ENCODE data around the gene FHOD3. TPM values are rescaled to one million over a fixed set of nuclear protein-coding genes. Genes with fewer than 3 reads are reported as not detected.

Gene FHOD3
- total and polyA plus RNA-seq, 2 experiments from 2014 or later = 2.7 to 8.7 TPM

- peaks cover 16% of the 10 kb centered on the region for H3K9me3 Mint-ChIP-seq
- H3K36me3 Mint-ChIP-seq (ENCODE audit: low read depth) = peaks cover 15% of the 10 kb centered on the region
- no peaks in the 10 kb centered on the region for H4K20me1 ChIP-seq (replicated peaks; ENCODE audit: insufficient read depth)
- H3K9me2 ChIP-seq (ENCODE audit: insufficient read depth) = no peaks in the 10 kb centered on the region
- H3K4me3 Mint-ChIP-seq = no peak overlapping the region
- peaks cover 4% of the 10 kb centered on the region for H3K27me3 Mint-ChIP-seq (ENCODE audit: insufficient read depth, low read depth, poor library complexity)
- no peaks in the 10 kb centered on the region for H3K4me1 Mint-ChIP-seq
- H3K27ac Mint-ChIP-seq = no peak overlapping the region
- no peak overlapping the region for H2AFZ ChIP-seq
- TF ChIP-seq NANOG (IDR thresholded peaks at IDR 0.05; ENCODE audit: borderline replicate concordance) (no peak), CTCF (conservative IDR thresholded peaks at IDR 0.05; ENCODE audit: low read depth in 2 of 2) (no peak), ETS1 (IDR thresholded peaks at IDR 0.05) (no peak), EZH2 (IDR thresholded peaks at IDR 0.05; ENCODE audit: low read depth, unreplicated experiment) (no peak), REST (IDR thresholded peaks at IDR 0.05; ENCODE audit: unreplicated experiment) (no peak), JUNB (IDR thresholded peaks at IDR 0.05; ENCODE audit: unreplicated experiment) (no peak), STAT1 (IDR thresholded peaks at IDR 0.05; ENCODE audit: unreplicated experiment) (no peak), EZH2phosphoT487 (IDR thresholded peaks at IDR 0.05; ENCODE audit: unreplicated experiment) (no peak), ZNF462 (CRISPR knock-in tag; IDR thresholded peaks at IDR 0.05) (no peak), CREB1 (CRISPR knock-in tag; IDR thresholded peaks at IDR 0.05; ENCODE audit: low read depth) (no peak), ZNF114 (CRISPR knock-in tag; IDR thresholded peaks at IDR 0.05) (no peak), POLR2AphosphoS5 (IDR thresholded peaks at IDR 0.05; ENCODE audit: low read depth) (no peak)
- no peaks in the 10 kb centered on the region for H3F3A ChIP-seq (replicated peaks; ENCODE audit: low read depth)
- ATAC-seq (no peak), DNase-seq (ENCODE audit: low spot score) (no peak)
- no peaks in the 10 kb centered on the region for H3K4me1 ChIP-seq (ENCODE audit: insufficient read depth)
- H3K36me3 ChIP-seq (ENCODE audit: insufficient read depth) = no peaks in the 10 kb centered on the region
- H3K27ac ChIP-seq (ENCODE audit: low read depth) = no peak overlapping the region
- H3K4me3 ChIP-seq = no peak overlapping the region
- H3K4me2 ChIP-seq = no peak overlapping the region
- no peaks in the 10 kb centered on the region for H3K79me2 ChIP-seq (replicated peaks; ENCODE audit: insufficient read depth)
- H3K27me3 ChIP-seq (ENCODE audit: insufficient read depth) = no peaks in the 10 kb centered on the region
These were observed 67.6 kb downstream of the FHOD3 start for GRCh38 chr18:36364911-36365624.
